Measurements from ENCODE around the gene CLCA1. TPM values are rescaled to one million over a fixed set of nuclear protein-coding genes. Genes with fewer than 3 reads are reported as not detected.

CLCA1 gene
- total RNA-seq, 1 experiment from 2014 or later = 0.12 TPM

DNA sequence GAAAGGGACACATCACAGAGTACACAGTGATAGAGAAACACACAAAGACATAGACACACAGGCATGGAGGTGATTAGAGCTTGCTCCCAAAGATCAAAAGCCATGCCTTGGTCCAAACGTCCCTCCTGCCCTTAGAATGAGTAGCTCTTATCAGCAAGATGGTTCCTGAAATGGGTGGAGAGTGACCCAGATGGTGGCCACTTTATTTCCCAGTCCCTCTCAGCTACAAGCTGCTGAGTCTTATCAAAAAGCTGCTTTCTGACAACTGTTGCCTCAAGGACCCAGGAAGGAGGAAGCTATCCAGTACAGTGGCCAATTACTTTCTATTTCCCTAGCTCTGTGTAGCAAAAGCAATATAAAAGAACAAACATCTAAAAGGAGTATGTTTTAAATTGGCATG, 7.7 kb upstream of the CLCA1 start:
- Histone ChIP-seq H3K4me1 (ENCODE audit: control insufficient read depth in 1 of 2, insufficient read depth in 2 of 2, low read length in 2 of 2) (no peaks in the 10 kb centered on the region), H3K36me3 (ENCODE audit: control insufficient read depth in 1 of 2, insufficient read depth in 2 of 2, low read length in 2 of 2) (no peaks in the 10 kb centered on the region), H3K79me2 (ENCODE audit: insufficient read depth, low read length) (no peaks in the 10 kb centered on the region), H3K9me3 (ENCODE audit: control insufficient read depth in 1 of 2, insufficient read depth in 1 of 2, low read depth in 1 of 2, low read length in 2 of 2) (no peaks in the 10 kb centered on the region), H3K27ac (ENCODE audit: low read depth, low read length) (no peak overlapping the region), H3K9me2 (ENCODE audit: insufficient read depth) (no peaks in the 10 kb centered on the region), H3K27me3 (ENCODE audit: insufficient read depth, low read length) (no peaks in the 10 kb centered on the region), H2AFZ (ENCODE audit: low read depth, low read length, poor library complexity, severe bottlenecking) (no peak overlapping the region), H3K9ac (ENCODE audit: low read length) (no peak overlapping the region), H4K20me1 (ENCODE audit: insufficient read depth) (no peaks in the 10 kb centered on the region), H3K4me2 (ENCODE audit: low read length) (no peak overlapping the region), H3K4me3 (replicated peaks in 1 of 2; ENCODE audit: low read depth in 1 of 2, low read length in 2 of 2) (no peak overlapping the region)
- no peak for DNase-seq (ENCODE audit: low read depth, low spot score)
- no peak for ATAC-seq
- TF ChIP-seq POLR2AphosphoS5 (IDR thresholded peaks at IDR 0.05; ENCODE audit: low read depth, low read length) (no peak), EGR1 (IDR thresholded peaks at IDR 0.05; ENCODE audit: low read depth) (no peak), SRF (IDR thresholded peaks at IDR 0.05; ENCODE audit: low read depth) (no peak), SIN3A (IDR thresholded peaks at IDR 0.05; ENCODE audit: low read depth) (no peak)
- TF ChIP-seq, protein P1, sequence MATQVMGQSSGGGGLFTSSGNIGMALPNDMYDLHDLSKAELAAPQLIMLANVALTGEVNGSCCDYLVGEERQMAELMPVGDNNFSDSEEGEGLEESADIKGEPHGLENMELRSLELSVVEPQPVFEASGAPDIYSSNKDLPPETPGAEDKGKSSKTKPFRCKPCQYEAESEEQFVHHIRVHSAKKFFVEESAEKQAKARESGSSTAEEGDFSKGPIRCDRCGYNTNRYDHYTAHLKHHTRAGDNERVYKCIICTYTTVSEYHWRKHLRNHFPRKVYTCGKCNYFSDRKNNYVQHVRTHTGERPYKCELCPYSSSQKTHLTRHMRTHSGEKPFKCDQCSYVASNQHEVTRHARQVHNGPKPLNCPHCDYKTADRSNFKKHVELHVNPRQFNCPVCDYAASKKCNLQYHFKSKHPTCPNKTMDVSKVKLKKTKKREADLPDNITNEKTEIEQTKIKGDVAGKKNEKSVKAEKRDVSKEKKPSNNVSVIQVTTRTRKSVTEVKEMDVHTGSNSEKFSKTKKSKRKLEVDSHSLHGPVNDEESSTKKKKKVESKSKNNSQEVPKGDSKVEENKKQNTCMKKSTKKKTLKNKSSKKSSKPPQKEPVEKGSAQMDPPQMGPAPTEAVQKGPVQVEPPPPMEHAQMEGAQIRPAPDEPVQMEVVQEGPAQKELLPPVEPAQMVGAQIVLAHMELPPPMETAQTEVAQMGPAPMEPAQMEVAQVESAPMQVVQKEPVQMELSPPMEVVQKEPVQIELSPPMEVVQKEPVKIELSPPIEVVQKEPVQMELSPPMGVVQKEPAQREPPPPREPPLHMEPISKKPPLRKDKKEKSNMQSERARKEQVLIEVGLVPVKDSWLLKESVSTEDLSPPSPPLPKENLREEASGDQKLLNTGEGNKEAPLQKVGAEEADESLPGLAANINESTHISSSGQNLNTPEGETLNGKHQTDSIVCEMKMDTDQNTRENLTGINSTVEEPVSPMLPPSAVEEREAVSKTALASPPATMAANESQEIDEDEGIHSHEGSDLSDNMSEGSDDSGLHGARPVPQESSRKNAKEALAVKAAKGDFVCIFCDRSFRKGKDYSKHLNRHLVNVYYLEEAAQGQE (IDR thresholded peaks at IDR 0.05; ENCODE audit: low read depth) = no peak
- TF ChIP-seq, protein P2, sequence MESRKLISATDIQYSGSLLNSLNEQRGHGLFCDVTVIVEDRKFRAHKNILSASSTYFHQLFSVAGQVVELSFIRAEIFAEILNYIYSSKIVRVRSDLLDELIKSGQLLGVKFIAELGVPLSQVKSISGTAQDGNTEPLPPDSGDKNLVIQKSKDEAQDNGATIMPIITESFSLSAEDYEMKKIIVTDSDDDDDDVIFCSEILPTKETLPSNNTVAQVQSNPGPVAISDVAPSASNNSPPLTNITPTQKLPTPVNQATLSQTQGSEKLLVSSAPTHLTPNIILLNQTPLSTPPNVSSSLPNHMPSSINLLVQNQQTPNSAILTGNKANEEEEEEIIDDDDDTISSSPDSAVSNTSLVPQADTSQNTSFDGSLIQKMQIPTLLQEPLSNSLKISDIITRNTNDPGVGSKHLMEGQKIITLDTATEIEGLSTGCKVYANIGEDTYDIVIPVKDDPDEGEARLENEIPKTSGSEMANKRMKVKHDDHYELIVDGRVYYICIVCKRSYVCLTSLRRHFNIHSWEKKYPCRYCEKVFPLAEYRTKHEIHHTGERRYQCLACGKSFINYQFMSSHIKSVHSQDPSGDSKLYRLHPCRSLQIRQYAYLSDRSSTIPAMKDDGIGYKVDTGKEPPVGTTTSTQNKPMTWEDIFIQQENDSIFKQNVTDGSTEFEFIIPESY (IDR thresholded peaks at IDR 0.05; ENCODE audit: extremely low read depth, insufficient replicate concordance, low read length) = no peak
- ChIA-PET POLR2A (no interaction called here), RAD21 (ENCODE audit: low non-redundant PET in 1 of 2, low total read pairs in 2 of 2, uncharacterized antibody in 2 of 2, unreplicated experiment in 2 of 2) (no interaction called here), CTCF (no interaction called here)
- no TSS peak for BruUV-seq (replicated peaks)
- intact Hi-C loops (cut with micrococcal nuclease) = no loop called here
